Esophagus (tissue), 2 donors: ENCODE results near the gene MMP15. TPM values are rescaled to one million over a fixed set of nuclear protein-coding genes. Genes with fewer than 3 reads are reported as not detected.

Experiments used
- H3K27ac ChIP-seq, 2 donors: one replicate each; pipeline ENCODE4 v1.5.1; 2013; ENCODE audit warnings: low read depth in 2 of 2, mild to moderate bottlenecking in 2 of 2, inconsistent platforms in 1 of 2, low read length in 1 of 2, moderate library complexity in 1 of 2
- H3K27me3 ChIP-seq, 2 donors: one replicate each; pipeline ENCODE4 v1.6.1; 2013; ENCODE audit warnings: low read length in 2 of 2, control low read depth in 1 of 2, mild to moderate bottlenecking in 1 of 2; ENCODE audit not compliant: insufficient read depth in 2 of 2, control insufficient read depth in 1 of 2
- H3K36me3 ChIP-seq, 2 donors: one replicate each; pipeline ENCODE4 v1.6.1; 2013; ENCODE audit warnings: low read length in 1 of 2; ENCODE audit not compliant: control insufficient read depth in 2 of 2, insufficient read depth in 2 of 2
- H3K4me1 ChIP-seq, 2 donors: one replicate each; pipeline ENCODE4 v1.6.1; 2013; ENCODE audit warnings: low read length in 1 of 2; ENCODE audit not compliant: control insufficient read depth in 2 of 2, insufficient read depth in 2 of 2
- H3K4me3 ChIP-seq, 2 donors: one replicate each; pipeline ENCODE4 v1.5.1; 2013; ENCODE audit warnings: low read length in 2 of 2, mild to moderate bottlenecking in 2 of 2, low read depth in 1 of 2, moderate library complexity in 1 of 2
- H3K9me3 ChIP-seq, 2 donors: one replicate each; pipeline ENCODE4 v1.6.1; 2013; ENCODE audit warnings: mild to moderate bottlenecking in 2 of 2, low read depth in 1 of 2, low read length in 1 of 2, moderate library complexity in 1 of 2; ENCODE audit not compliant: control insufficient read depth in 2 of 2, insufficient read depth in 1 of 2
- WGBS, 2 donors: extraction: QIAGEN DNeasy Blood & Tissue Kit; methylation state at CpG; one replicate each; pipeline ENCODE4 v1.1.7; 2013; 5-methylcytosine and 5-hydroxymethylcytosine counted together
- polyA plus RNA-seq, 2 donors: library from polyadenylated mRNA; stranded (reverse); fragments of 200-250 nt; gene quantifications; one replicate each; pipeline ENCODE4 v1.2.3, GENCODE V29; 2013
- donor health status: healthy with polysubstance abuse.
- donor health status: Bipolar disorder and iron deficiency.

Gene MMP15
- polyA plus RNA-seq, 2 donors = 2.5 to 2.7 TPM

GRCh38 chr16:58013201-58013956 lies 12.2 kb upstream of the MMP15 start:
- WGBS, 2 donors = 85 to 89% methylated on average over 9 of the region's 9 CpGs
- H3K4me3 ChIP-seq = no peak overlapping the region
- H3K9me3 ChIP-seq = no peaks in the 10 kb centered on the region
- no peaks in the 10 kb centered on the region for H3K27me3 ChIP-seq
- H3K27ac ChIP-seq = no peak overlapping the region
- H3K36me3 ChIP-seq = peaks cover 4 to 21% of the 10 kb centered on the region in 2 donors
- no peaks in the 10 kb centered on the region for H3K4me1 ChIP-seq

- Histone ChIP-seq H3K27me3 (no peaks in the 10 kb centered on the region), H3K4me3 (no peak overlapping the region), H3K36me3 (peaks cover 4 to 14% of the 10 kb centered on the region in 2 donors), H3K9me3 (no peaks in the 10 kb centered on the region), H3K27ac (no peak overlapping the region), H3K4me1 (peaks cover 0 to 3% of the 10 kb centered on the region in 2 donors)
- 68% methylated on average over 12 of the region's 12 CpGs for WGBS, 2 donors
Observed at GRCh38 chr16:58016840-58017446, 8.6 kb upstream of the MMP15 start.

- no peak overlapping the region for H3K27ac ChIP-seq
- H3K9me3 ChIP-seq = no peaks in the 10 kb centered on the region
- peaks cover 0 to 4% of the 10 kb centered on the region in 2 donors for H3K4me1 ChIP-seq
- peaks cover 0 to 8% of the 10 kb centered on the region in 2 donors for H3K36me3 ChIP-seq
- 83 to 85% methylated on average over 7 of the region's 7 CpGs for WGBS, 2 donors
- no peaks in the 10 kb centered on the region for H3K27me3 ChIP-seq
- no peak overlapping the region for H3K4me3 ChIP-seq
Observed at GRCh38 chr16:58018803-58019202, 6.8 kb upstream of the MMP15 start.

GRCh38 chr16:58019866-58020538 lies 5.6 kb upstream of the MMP15 start:
- Histone ChIP-seq H3K9me3 (no peaks in the 10 kb centered on the region), H3K36me3 (peaks cover 0 to 8% of the 10 kb centered on the region in 2 donors), H3K4me3 (no peak overlapping the region), H3K27ac (no peak overlapping the region), H3K27me3 (no peaks in the 10 kb centered on the region), H3K4me1 (peaks cover 0 to 8% of the 10 kb centered on the region in 2 donors)
- WGBS, 2 donors = 79 to 81% methylated on average over 8 of the region's 8 CpGs

GRCh38 chr16:58020628-58021521 lies 4.7 kb upstream of the MMP15 start:
- WGBS, 2 donors = 53 to 58% methylated on average over 8 of the region's 8 CpGs
- H3K4me3 ChIP-seq = no peak overlapping the region

GRCh38 chr16:58021661-58022551 lies 3.6 kb upstream of the MMP15 start:
- Histone ChIP-seq H3K36me3 (peaks cover 0 to 8% of the 10 kb centered on the region in 2 donors), H3K9me3 (no peaks in the 10 kb centered on the region), H3K27me3 (no peaks in the 10 kb centered on the region), H3K4me3 (no peak overlapping the region), H3K4me1 (peaks cover 4 to 11% of the 10 kb centered on the region in 2 donors), H3K27ac (peak overlapping the region in 1 of 2 donors; percentile 17)
- 68 to 72% methylated on average over 8 of the region's 8 CpGs for WGBS, 2 donors

More at GRCh38 chr16:58020628-58021521, 4.7 kb upstream of the MMP15 start:
- H3K36me3 ChIP-seq = peaks cover 0 to 8% of the 10 kb centered on the region in 2 donors
- H3K27ac ChIP-seq = no peak overlapping the region
- H3K27me3 ChIP-seq = no peaks in the 10 kb centered on the region
- no peaks in the 10 kb centered on the region for H3K9me3 ChIP-seq
- H3K4me1 ChIP-seq = peaks cover 0 to 9% of the 10 kb centered on the region in 2 donors

GRCh38 chr16:58022601-58023371 lies 2.8 kb upstream of the MMP15 start:
- WGBS, 2 donors = 20 to 23% methylated on average over 18 of the region's 18 CpGs
- Histone ChIP-seq H3K27me3 (no peaks in the 10 kb centered on the region), H3K36me3 (peaks cover 0 to 8% of the 10 kb centered on the region in 2 donors), H3K4me1 (peaks cover 8 to 14% of the 10 kb centered on the region in 2 donors), H3K4me3 (no peak overlapping the region), H3K27ac (peak overlapping the region in 1 of 2 donors; percentile 63), H3K9me3 (no peaks in the 10 kb centered on the region)
